ENCODE data around the gene TFDP1. TPM values are rescaled to one million over a fixed set of nuclear protein-coding genes. Genes with fewer than 3 reads are reported as not detected.

TFDP1 gene
- total RNA-seq, 1 donor from 2014 or later: 171 TPM

DNA sequence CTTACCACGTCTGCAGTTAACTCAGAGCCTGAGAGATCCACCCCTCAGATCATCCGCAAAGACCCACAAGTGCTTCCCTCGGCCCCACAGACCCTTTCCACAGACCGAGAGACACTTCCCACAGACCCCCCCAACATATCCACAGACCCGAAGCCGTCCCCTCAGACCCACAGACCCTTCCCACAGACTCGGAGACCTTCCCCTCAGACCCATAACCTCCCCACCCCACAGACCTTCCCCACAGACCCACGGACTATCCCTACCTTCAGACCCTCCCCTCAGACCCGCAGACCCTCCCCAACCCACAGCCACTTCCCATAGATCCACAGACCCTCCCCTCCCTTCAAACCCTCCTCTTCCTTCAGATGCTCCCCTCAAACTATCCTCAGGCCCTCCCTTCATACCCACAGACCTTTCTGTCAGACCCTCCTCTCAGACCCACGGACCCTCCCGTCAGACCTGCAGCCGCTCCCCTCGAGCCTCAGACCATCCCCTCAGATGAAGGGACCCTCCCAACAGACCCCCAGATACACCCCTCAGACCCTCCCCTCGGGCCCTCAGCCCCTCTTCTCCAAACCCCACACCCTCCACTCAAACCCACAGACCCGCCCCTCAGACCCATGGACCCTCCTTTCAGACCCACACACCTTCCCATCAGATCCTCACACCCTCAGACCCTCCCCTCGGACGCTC, 20.1 kb upstream of the TFDP1 start:
- Mint-ChIP-seq H3K36me3 (ENCODE audit: low read depth) (no peaks in the 10 kb centered on the region), H3K4me1 (ENCODE audit: low read depth) (no peaks in the 10 kb centered on the region), H3K9me3 (no peaks in the 10 kb centered on the region), H3K27me3 (ENCODE audit: insufficient read depth) (peaks cover 12% of the 10 kb centered on the region), H3K4me3 (no peak overlapping the region), H3K27ac (no peak overlapping the region)
- no peak for DNase-seq (ENCODE audit: low spot score)
- intact Hi-C loops (cut with micrococcal nuclease): no loop called here

DNA sequence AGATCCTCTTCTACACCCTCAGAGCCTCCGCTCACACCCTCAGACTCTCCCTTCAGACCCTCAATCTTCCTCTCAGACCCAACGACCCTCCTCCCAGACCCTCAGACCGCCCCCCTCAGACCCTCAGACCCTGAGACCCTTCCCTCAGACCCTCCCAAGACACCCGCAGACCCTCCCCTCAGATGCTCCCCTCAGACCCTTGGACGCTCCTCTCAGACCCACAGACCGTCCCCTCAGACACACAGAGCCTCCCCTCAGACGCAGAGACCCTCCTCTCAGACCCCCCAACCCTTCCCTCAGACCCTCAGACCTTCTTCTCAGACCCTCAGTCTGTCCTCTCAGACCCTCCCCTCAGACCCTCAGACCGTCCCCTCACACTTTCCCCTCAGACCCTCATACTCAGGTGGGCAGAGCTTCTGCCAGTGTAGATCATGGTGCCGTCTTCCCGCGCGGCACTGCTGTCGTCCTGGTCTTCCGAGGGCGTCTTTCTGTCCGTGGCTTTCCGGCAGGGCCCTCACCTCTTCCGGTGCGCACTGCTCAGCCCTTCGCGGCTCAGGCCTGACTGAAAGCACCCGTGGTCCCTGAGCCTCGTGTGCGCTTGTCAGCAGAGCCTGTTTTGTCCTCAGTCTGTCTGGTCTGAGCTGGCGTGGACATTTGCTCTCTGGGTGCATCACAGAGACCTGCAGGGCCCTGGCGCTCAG, 18.9 kb upstream of the TFDP1 start:
- no peak overlapping the region for H3K27ac Mint-ChIP-seq
- intact Hi-C loops (cut with micrococcal nuclease): no loop called here
- peaks cover 17% of the 10 kb centered on the region for H3K27me3 Mint-ChIP-seq (ENCODE audit: insufficient read depth)
- no peaks in the 10 kb centered on the region for H3K4me1 Mint-ChIP-seq (ENCODE audit: low read depth)
- DNase-seq (ENCODE audit: low spot score): no peak
- H3K36me3 Mint-ChIP-seq (ENCODE audit: low read depth): no peaks in the 10 kb centered on the region
- H3K4me3 Mint-ChIP-seq: no peak overlapping the region
- H3K9me3 Mint-ChIP-seq: no peaks in the 10 kb centered on the region

DNA sequence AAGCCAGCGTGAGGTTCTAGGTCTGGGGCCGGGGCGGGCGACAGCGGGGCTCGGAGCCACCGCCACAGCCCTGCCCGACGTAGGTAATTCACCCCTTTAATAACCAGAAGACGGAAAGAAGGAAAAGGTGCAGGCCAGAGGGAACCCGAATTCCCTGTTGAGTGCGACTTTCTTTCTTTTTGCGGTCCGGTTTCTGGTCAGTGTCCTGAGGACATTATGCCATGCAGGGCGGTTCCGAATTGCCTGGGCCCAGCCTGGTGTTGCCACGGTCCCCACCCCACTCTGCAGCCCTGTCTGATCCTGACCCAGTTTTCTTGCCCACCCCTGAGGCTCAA, 18.4 kb upstream of the TFDP1 start:
- Mint-ChIP-seq H3K36me3 (ENCODE audit: low read depth) (no peaks in the 10 kb centered on the region), H3K4me3 (no peak overlapping the region), H3K27me3 (ENCODE audit: insufficient read depth) (peaks cover 22% of the 10 kb centered on the region), H3K4me1 (ENCODE audit: low read depth) (no peaks in the 10 kb centered on the region), H3K9me3 (no peaks in the 10 kb centered on the region), H3K27ac (no peak overlapping the region)
- intact Hi-C loops (cut with micrococcal nuclease): no loop called here
- no peak for DNase-seq (ENCODE audit: low spot score)

DNA sequence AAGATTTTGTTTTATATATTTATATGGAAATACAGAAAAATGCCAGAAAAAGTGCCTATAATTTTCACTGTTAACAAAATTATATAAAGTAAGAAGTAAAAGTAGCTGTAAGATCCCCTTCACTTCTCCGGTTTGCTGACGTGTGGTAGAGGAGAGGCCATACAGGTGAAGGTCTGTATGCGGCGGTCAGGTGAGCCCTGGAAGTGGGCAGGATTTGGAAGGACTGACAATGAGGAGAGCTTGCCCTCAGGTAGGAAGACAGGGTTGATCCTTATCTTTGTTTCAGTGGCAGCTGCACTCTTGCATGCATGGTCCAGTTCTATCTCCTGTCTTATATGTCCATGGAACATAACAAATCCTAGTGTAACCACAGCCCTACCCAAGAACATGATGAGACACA, 16.9 kb upstream of the TFDP1 start:
- no peak overlapping the region for H3K27ac Mint-ChIP-seq
- DNase-seq (ENCODE audit: low spot score): no peak

DNA sequence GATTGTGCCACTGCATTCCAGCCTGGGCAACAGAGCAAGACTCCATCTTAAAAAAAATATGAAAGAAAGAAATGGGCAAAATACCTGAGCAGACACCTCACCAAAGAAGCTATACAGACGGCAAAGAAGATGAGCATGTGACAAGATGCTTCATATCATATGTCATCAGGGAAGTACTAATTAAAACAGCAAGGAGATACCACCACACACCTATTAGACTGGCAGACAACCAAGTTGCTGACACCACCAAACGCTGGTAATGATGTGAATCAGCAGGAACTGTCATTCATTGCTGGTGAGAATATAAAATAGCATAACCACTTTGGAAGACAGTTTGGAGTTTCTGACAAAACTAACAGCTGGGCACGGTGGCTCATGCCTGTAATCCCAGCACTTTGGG, 11.5 kb upstream of the TFDP1 start:
- peaks cover 19% of the 10 kb centered on the region for H3K27me3 Mint-ChIP-seq (ENCODE audit: insufficient read depth)
- no peaks in the 10 kb centered on the region for H3K36me3 Mint-ChIP-seq (ENCODE audit: low read depth)
- H3K9me3 Mint-ChIP-seq: peaks cover 17% of the 10 kb centered on the region
- H3K27ac Mint-ChIP-seq: no peak overlapping the region
- H3K4me1 Mint-ChIP-seq (ENCODE audit: low read depth): no peaks in the 10 kb centered on the region
- H3K4me3 Mint-ChIP-seq: no peak overlapping the region
- intact Hi-C loops (cut with micrococcal nuclease): no loop called here
- no peak for DNase-seq (ENCODE audit: low spot score)

More for the DNA sequence above, 16.9 kb upstream of the TFDP1 start:
- intact Hi-C loops (cut with micrococcal nuclease): no loop called here
- H3K36me3 Mint-ChIP-seq (ENCODE audit: low read depth): no peaks in the 10 kb centered on the region
- H3K27me3 Mint-ChIP-seq (ENCODE audit: insufficient read depth): peaks cover 29% of the 10 kb centered on the region
- no peak overlapping the region for H3K4me3 Mint-ChIP-seq
- H3K4me1 Mint-ChIP-seq (ENCODE audit: low read depth): no peaks in the 10 kb centered on the region
- no peaks in the 10 kb centered on the region for H3K9me3 Mint-ChIP-seq

DNA sequence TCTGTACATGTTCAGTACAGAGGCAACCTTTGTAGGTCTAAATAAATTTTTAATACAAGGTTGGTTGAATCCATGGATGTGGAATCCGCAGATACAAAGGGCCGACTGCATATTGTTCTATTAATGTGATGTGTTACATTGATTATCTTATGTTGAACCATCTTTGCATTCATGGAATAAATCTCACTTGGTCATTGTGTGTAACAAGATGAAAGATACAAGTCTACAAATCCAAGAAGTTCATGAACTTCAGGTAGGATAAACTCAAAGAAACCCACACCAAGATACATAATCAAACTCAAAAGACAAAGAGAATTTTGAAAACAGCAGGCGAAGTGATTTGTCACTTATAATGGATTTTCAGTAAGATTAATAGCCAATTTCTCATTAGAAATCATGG, 8.0 kb upstream of the TFDP1 start:
- no peak for DNase-seq (ENCODE audit: low spot score)
- Mint-ChIP-seq H3K4me1 (ENCODE audit: low read depth) (no peaks in the 10 kb centered on the region), H3K4me3 (no peak overlapping the region), H3K9me3 (peaks cover 17% of the 10 kb centered on the region), H3K27me3 (ENCODE audit: insufficient read depth) (peaks cover 8% of the 10 kb centered on the region), H3K27ac (no peak overlapping the region), H3K36me3 (ENCODE audit: low read depth) (no peaks in the 10 kb centered on the region)
- intact Hi-C loops (cut with micrococcal nuclease): no loop called here

DNA sequence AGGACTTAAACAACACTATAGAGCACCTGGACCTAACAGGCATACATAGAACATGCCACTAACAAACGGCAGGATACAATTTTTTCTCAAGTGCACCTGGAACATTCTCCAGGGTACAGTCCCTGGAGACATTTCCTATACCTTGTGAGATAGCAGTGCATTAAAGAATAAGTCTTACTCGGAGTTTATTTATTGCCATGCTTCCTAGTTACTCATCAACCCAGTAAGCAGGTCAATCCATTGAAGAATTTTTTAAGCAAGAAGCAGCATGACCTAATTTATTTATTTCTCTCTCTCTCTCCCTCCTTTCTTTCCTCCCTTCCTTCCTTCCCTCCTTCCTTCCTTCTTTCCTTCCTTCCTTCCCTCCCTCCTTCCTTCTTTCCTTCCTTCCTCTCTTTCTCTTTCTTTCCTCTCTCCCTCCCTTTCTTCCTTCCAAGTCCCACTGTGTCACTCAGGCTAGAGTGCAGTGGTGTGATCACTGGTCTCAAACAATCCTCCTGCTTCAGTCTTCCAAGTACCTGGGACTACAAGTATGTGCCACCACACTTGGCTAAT, 6.6 kb upstream of the TFDP1 start:
- peaks cover 7% of the 10 kb centered on the region for H3K27me3 Mint-ChIP-seq (ENCODE audit: insufficient read depth)
- no peaks in the 10 kb centered on the region for H3K36me3 Mint-ChIP-seq (ENCODE audit: low read depth)
- intact Hi-C loops (cut with micrococcal nuclease): no loop called here
- H3K4me3 Mint-ChIP-seq: no peak overlapping the region
- peaks cover 17% of the 10 kb centered on the region for H3K9me3 Mint-ChIP-seq
- no peaks in the 10 kb centered on the region for H3K4me1 Mint-ChIP-seq (ENCODE audit: low read depth)
- H3K27ac Mint-ChIP-seq: no peak overlapping the region
- DNase-seq (ENCODE audit: low spot score): no peak

DNA sequence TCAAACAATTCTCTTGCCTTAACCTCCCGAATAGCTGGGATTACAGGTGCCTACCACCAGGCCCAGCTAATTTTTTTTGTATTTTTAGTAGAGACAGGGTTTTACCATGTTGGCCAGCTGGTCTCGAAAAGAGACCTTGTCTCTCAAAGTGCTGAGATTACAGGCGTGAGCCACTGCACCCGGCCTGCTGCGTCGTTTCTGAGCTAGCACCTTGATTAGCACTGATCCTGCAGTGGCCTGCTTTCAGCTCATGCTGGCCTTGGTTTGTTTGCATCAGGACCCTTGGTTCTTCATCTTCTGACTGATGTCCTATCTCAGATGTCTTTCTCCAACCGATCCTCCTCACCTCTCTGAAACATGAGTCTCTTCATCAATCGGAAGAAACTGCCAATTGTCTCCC, 4.9 kb upstream of the TFDP1 start:
- intact Hi-C loops (cut with micrococcal nuclease): loop anchor here (10.0 kb wide), 2 partner anchors 185 to 635 kb away; no protein-coding TSS in a partner anchor
- Mint-ChIP-seq H3K4me1 (ENCODE audit: low read depth) (no peaks in the 10 kb centered on the region), H3K4me3 (no peak overlapping the region), H3K27ac (no peak overlapping the region), H3K9me3 (peaks cover 13% of the 10 kb centered on the region), H3K27me3 (ENCODE audit: insufficient read depth) (peaks cover 7% of the 10 kb centered on the region), H3K36me3 (ENCODE audit: low read depth) (no peaks in the 10 kb centered on the region)
- DNase-seq (ENCODE audit: low spot score): no peak

DNA sequence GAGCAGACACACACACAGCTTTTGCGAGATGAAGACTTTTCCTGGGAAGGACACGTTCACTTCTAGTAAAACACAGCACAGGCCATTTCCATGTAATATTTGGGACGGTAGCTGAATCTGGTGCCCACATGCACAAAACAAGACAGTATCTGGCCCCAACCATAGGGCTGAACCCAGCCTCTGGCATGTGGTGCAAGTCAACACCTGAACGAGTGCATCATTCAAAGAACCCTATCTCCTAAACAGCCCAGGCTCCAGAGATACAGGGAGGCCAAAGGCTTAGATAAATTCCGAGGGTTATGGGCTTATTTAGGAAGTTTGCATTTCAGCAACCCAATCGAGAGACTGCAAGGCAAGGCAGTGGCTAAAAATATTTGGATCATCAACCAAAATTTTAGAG, 2.7 kb upstream of the TFDP1 start:
- Mint-ChIP-seq H3K4me1 (ENCODE audit: low read depth) (peaks cover 13% of the 10 kb centered on the region), H3K4me3 (no peak overlapping the region), H3K27me3 (ENCODE audit: insufficient read depth) (peaks cover 7% of the 10 kb centered on the region), H3K27ac (no peak overlapping the region), H3K9me3 (peaks cover under 1% of the 10 kb centered on the region), H3K36me3 (ENCODE audit: low read depth) (peaks cover 13% of the 10 kb centered on the region)
- intact Hi-C loops (cut with micrococcal nuclease): loop anchor here (10.0 kb wide), 2 partner anchors 187 to 637 kb away; no protein-coding TSS in a partner anchor
- DNase-seq (ENCODE audit: low spot score): no peak

DNA sequence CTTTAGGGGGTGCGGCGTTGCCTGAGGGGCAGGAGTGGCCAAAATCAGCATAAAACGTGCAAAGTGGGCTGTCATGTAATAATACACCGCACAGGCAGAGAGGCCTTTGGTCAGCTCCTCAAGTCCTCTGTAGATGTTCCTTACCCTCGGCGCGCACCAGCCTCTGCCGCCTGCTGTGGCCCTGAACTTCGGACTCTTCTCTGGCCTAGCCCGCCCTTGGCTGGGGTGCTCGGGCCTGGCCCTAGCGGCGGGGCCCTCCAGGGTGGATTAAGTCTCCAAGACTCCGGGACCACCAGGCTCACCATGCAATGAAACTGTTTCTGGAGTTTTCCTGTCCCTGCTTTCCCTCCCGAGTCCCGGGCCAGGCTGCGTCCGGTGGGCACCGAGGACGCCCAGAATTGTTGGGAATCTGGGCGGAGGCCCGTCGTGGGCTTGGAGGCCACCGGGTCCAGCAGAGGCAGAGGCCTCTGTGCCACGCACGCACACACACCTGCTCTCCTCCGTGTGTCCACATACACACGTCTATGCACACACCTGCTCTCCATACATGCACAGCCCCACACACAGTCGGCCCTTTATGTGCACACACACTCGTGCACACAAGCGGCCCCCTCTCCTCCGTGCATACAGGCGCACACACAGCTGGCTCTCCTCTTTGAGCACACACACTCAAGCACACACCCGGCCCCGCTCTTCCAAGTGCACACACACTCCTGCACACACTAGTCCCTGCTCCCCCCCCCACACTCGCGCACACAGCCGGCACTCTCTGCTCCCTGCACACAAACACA, 1.5 kb upstream of the TFDP1 start:
- Mint-ChIP-seq H3K27me3 (ENCODE audit: insufficient read depth) (peaks cover 7% of the 10 kb centered on the region), H3K9me3 (no peaks in the 10 kb centered on the region), H3K36me3 (ENCODE audit: low read depth) (peaks cover 19% of the 10 kb centered on the region), H3K4me3 (peak overlapping the region; percentile 68), H3K4me1 (ENCODE audit: low read depth) (peaks cover 24% of the 10 kb centered on the region), H3K27ac (no peak overlapping the region)
- DNase-seq (ENCODE audit: low spot score): no peak
- intact Hi-C loops (cut with micrococcal nuclease): loop anchor here (10.0 kb wide), 2 partner anchors 188 to 638 kb away; no protein-coding TSS in a partner anchor

DNA sequence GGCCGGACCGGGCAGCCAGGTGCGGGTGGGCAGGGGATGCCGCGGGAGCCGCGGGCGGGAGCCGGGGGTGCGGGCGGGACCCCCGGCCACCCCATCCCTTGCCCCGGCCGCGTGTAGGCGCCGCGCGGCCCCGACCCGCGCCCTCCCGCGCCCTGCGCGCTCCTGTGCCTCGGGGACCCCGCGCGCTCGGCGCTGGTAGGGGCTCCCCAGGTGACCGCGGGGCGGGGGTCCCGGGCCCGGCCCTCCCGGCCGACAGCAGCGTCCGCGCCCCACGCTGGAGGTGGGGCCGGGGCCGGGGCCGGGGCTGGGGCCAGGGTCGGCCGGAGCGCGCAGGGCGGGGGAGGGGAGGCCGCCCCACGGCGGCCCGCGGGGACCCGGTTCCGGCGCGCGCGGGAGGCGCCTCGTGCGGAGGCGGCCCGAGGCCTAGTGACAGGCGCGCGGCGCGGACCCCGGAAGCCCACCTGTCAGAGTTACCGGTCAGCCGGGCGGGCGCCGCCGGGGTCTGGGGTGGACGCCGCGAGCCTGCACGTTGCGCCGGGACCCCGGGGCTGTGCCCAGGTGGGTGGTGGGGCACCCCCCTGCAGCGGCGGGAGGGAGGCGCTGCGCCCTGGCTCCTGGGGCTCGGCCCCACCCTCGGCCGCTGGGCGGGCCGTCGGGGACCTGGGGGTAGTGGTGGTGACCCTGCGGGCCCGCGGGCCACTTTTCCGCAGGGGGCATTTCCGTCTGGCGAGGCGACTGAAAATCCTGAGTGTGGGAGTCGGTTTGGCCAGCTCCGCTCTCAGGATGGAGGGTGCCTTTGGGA, 518 bp downstream of the TFDP1 start:
- DNase-seq (ENCODE audit: low spot score): peak; percentile 22
- intact Hi-C loops (cut with micrococcal nuclease): loop anchor here (1.0 to 10.0 kb wide), 5 partner anchors 92 to 640 kb away; partner anchors contain the start of genes LAMP1 and PCID2

DNA sequence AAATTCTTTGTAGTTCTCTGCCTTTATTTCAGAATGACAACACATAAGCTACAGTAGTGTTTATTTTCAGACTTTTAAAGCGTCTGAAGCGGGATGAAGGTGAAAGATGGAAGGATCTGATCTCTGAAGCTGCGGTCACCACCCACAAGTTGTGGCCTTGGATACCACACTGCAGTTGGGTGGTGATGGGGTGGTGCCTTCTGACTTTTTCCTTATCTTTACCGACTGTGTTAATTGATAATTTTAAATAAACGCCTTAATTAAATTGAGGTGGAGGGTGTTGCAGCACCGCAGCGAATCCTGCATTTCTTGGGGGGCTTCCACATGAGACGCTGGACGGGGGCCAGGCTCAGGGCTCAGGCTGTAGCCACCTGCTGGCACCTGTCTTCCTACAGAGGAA, 1.3 kb downstream of the TFDP1 start:
- no peak for DNase-seq (ENCODE audit: low spot score)
- intact Hi-C loops (cut with micrococcal nuclease): loop anchor here (10.0 kb wide), 2 partner anchors 191 to 641 kb away; no protein-coding TSS in a partner anchor
- Mint-ChIP-seq H3K4me3 (peak overlapping the region; percentile 90), H3K9me3 (no peaks in the 10 kb centered on the region), H3K4me1 (ENCODE audit: low read depth) (peaks cover 36% of the 10 kb centered on the region), H3K27ac (peak overlapping the region; percentile 89), H3K36me3 (ENCODE audit: low read depth) (peaks cover 32% of the 10 kb centered on the region), H3K27me3 (ENCODE audit: insufficient read depth) (peaks cover 6% of the 10 kb centered on the region)

More for the DNA sequence above, 518 bp downstream of the TFDP1 start:
- Mint-ChIP-seq H3K27ac (peak overlapping the region; percentile 89), H3K9me3 (no peaks in the 10 kb centered on the region), H3K27me3 (ENCODE audit: insufficient read depth) (peaks cover 9% of the 10 kb centered on the region), H3K4me1 (ENCODE audit: low read depth) (peaks cover 36% of the 10 kb centered on the region), H3K36me3 (ENCODE audit: low read depth) (peaks cover 30% of the 10 kb centered on the region), H3K4me3 (peak overlapping the region; percentile 90)
